Left ventricle myocardium inferior (tissue), 1 donor: ENCODE results near the gene BTN3A1. TPM values are rescaled to one million over a fixed set of nuclear protein-coding genes. Genes with fewer than 3 reads are reported as not detected.

Experiments used
- DNase-seq: peaks from one replicate; pipeline ENCODE4 v3.0.0-alpha.2; 2020
- H3K27ac ChIP-seq: fragments of 200-600 bp; replicated peaks from 2 replicates; pipeline ENCODE4 v1.8.0; 2021
- H3K27me3 ChIP-seq: fragments of 200-600 bp; 2 replicates; pipeline ENCODE4 v1.8.0; 2021; ENCODE audit warnings: low read depth
- H3K36me3 ChIP-seq: fragments of 200-600 bp; 2 replicates; pipeline ENCODE4 v1.8.0; 2021
- H3K4me1 ChIP-seq: fragments of 200-600 bp; 2 replicates; pipeline ENCODE4 v1.8.0; 2021
- H3K4me3 ChIP-seq: fragments of 200-600 bp; 2 replicates; pipeline ENCODE4 v1.8.0; 2021; ENCODE audit warnings: mild to moderate bottlenecking, moderate library complexity
- H3K9me3 ChIP-seq: fragments of 200-600 bp; replicated peaks from 2 replicates; pipeline ENCODE4 v1.8.0; 2021
- intact Hi-C: fragments of 100-400 bp; cut with micrococcal nuclease; formaldehyde crosslinking; loops from one replicate; pipeline ENCODE4 v1.11.0; 2022
- total RNA-seq: library from RNA; stranded (reverse); fragmentation: NEBNext Ultra II Directional; extraction: Animal tissue kit (Norgen Biotek cat#: 25700); gene quantifications from one replicate; pipeline ENCODE4 v1.2.1, GENCODE V29; 2021
- TF ChIP-seq, protein P1 (sequence below): fragments of 200-600 bp; IDR thresholded peaks from 2 replicates; pipeline ENCODE4 v1.8.0; 2021; ENCODE audit warnings: antibody characterized with exemption, mild to moderate bottlenecking, borderline replicate concordance
- donor health status: DM: no; HTN: yes; CAD: no; lungs with severe emphysema.

BTN3A1 gene
- total RNA-seq, 1 donor from 2014 or later, result 9.7 TPM

DNA sequence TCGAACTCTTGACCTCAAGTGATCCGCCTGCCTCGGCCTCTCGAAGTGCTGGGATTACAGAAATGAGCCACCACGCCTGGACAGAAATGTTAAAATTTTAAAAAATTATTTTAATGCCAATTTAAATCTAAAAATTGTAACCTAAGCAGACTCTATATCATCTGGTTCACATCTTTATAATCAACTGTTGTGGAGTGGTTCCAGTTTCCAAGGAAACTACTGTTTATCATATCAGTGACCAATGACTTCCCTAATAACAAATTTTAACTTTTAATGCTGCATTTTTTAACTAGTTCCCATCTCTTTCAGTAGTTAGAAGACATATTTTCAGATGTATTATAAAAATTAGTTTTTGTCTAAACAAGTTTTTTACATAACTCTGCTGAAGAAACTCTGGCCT is 42.3 kb upstream of the BTN3A1 start:
- H3K27me3 ChIP-seq, result no peaks in the 10 kb centered on the region
- H3K4me3 ChIP-seq, result no peak overlapping the region
- H3K27ac ChIP-seq, result no peak overlapping the region
- H3K4me1 ChIP-seq, result peaks cover 8% of the 10 kb centered on the region
- intact Hi-C loops, result no loop called here
- H3K36me3 ChIP-seq, result no peaks in the 10 kb centered on the region
- TF ChIP-seq, protein P1, sequence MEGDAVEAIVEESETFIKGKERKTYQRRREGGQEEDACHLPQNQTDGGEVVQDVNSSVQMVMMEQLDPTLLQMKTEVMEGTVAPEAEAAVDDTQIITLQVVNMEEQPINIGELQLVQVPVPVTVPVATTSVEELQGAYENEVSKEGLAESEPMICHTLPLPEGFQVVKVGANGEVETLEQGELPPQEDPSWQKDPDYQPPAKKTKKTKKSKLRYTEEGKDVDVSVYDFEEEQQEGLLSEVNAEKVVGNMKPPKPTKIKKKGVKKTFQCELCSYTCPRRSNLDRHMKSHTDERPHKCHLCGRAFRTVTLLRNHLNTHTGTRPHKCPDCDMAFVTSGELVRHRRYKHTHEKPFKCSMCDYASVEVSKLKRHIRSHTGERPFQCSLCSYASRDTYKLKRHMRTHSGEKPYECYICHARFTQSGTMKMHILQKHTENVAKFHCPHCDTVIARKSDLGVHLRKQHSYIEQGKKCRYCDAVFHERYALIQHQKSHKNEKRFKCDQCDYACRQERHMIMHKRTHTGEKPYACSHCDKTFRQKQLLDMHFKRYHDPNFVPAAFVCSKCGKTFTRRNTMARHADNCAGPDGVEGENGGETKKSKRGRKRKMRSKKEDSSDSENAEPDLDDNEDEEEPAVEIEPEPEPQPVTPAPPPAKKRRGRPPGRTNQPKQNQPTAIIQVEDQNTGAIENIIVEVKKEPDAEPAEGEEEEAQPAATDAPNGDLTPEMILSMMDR, result no peak
- no peak for DNase-seq
- no peaks in the 10 kb centered on the region for H3K9me3 ChIP-seq

- Histone ChIP-seq H3K9me3 (no peaks in the 10 kb centered on the region), H3K36me3 (no peaks in the 10 kb centered on the region), H3K4me3 (no peak overlapping the region), H3K27me3 (no peaks in the 10 kb centered on the region), H3K27ac (no peak overlapping the region), H3K4me1 (peaks cover 14% of the 10 kb centered on the region)
- TF ChIP-seq, protein P1, result no peak
- no peak for DNase-seq
- intact Hi-C loops, result no loop called here
Measured at GRCh38 chr6:26360451-26361416, 41.3 kb upstream of the BTN3A1 start.

DNA sequence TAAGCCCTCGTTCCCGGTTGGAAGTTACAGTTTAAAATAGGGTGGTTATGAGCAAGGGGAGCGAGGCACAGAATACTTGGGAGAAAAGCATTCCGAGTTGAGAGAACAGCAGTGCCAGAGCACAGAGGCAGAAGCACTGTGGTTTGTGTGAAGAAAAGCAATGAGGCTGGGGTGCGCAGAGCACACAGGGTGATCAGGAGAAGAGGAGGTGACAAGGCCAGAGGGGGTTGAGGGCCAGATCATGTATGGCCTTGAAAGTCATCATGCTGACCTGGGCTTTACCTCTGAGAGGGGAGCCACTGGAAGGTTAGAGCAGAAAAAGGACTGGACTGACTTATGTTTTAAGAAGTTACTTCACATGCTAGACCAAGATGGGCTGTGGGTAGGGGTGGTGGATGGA is 40.5 kb upstream of the BTN3A1 start:
- no peak overlapping the region for H3K27ac ChIP-seq

DNA sequence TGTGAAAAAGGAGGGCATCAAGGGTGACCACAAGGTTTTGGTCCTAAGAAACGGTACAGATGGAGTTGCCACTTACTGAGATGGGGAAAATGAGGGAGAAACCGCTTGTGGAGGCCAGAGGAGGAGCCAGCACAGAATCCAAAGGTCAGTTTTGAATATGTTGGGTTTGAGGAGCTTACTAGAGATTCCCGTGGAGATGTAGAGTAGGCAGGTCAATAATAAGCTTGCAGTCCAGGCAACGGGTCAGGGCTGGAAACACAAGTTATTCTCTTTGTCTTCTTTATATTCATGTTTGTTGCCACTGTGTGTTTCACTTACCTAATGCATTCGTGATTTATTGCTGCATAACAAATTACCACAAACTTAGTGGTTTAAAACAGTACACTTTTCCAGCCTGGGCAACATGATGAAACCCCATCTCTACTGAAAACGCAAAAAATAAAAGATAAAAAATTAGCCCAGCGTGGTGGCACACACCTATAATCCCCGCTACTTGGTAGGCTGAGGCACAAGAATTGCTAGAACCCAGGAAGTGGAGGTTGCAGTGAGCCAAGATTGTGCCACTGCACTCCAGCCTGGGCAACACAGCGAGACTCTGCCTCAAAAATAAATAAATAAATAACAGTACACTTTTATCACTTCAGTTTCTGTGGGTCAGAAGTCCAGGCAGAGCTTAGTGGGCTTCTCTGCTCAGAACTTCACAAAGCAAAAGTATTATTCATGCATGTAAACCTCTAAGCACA is 39.8 kb upstream of the BTN3A1 start:
- Histone ChIP-seq H3K27me3 (no peaks in the 10 kb centered on the region), H3K4me3 (no peak overlapping the region), H3K4me1 (peaks cover 27% of the 10 kb centered on the region), H3K36me3 (no peaks in the 10 kb centered on the region), H3K9me3 (no peaks in the 10 kb centered on the region), H3K27ac (no peak overlapping the region)
- intact Hi-C loops, result no loop called here
- TF ChIP-seq, protein P1, result no peak
- DNase-seq, result no peak

More for the DNA sequence above, 40.5 kb upstream of the BTN3A1 start:
- Histone ChIP-seq H3K9me3 (no peaks in the 10 kb centered on the region), H3K4me1 (peaks cover 22% of the 10 kb centered on the region), H3K4me3 (no peak overlapping the region), H3K36me3 (no peaks in the 10 kb centered on the region), H3K27me3 (no peaks in the 10 kb centered on the region)
- intact Hi-C loops, result no loop called here
- DNase-seq, result no peak
- TF ChIP-seq, protein P1, result no peak

DNA sequence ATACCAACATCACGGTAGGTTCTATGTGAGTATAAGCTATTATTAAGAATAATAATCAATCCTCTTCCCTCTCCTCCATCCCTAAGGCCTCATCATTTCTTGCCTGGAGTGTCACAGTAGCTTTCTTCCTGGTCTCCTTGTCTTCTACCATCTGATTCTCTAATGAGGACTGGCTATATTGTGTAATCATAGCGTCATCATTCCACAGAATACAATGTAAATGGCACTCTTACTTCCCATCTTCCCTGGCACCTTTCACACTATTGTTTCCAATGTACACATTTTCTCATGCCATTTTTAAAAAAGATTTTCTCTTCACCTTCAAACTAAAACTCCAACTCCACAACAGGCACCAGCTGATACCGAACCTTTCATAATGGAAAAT is 39.2 kb upstream of the BTN3A1 start:
- Histone ChIP-seq H3K27ac (no peak overlapping the region), H3K4me3 (no peak overlapping the region), H3K36me3 (no peaks in the 10 kb centered on the region), H3K9me3 (no peaks in the 10 kb centered on the region), H3K4me1 (peaks cover 27% of the 10 kb centered on the region), H3K27me3 (no peaks in the 10 kb centered on the region)
- no peak for DNase-seq
- TF ChIP-seq, protein P1, result no peak
- intact Hi-C loops, result no loop called here
